Activated CD4-positive, alpha-beta T cell treated with anti-CD3 and anti-CD28 coated beads, Interleukin-2, amount 50 U/mL, for 16 hours (primary cell): ENCODE data around the gene CCDC85C.

Experiments used
- DNase-seq: peaks from one replicate; pipeline ENCODE4 v3.0.0-alpha.2; 2020

The CCDC85C gene

DNA sequence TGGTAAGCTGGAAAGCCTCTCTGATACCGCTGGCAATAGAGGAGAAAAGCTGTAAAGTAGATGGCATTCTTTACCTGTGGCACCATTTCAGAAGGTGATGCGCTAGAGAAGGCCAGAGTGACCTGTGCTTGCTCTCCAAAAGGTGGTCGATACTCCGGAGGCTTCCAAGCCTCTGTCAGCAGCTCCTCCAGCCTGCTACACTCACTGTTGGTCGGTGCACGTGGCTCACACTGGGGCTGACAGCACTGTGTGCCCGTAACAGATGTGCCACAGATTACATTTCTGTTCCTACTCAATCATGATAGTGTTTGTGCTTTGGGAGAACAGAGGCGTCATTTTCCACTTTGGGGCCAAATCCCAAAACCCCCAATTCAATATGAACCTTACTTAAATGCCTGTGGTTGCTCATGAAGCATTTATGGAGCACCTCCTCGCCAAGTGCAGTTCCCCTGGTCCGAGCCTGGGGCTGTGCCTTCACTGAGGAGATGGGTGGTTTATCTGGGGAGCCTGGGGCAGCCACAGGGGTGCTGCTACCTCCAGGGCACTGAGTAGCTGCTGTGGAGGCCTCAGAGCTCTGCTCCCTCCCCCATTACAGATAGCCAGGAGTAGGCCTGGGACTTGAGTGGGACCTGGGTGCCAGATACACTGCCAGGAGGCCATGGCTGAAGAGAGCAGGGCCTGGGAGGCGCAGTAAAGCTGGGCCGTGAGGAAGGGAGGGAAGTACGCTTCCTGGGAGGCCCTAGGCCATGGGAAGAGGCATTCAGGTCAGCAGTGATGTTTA lies 96.0 kb downstream of the CCDC85C start:
- no peak for DNase-seq

DNA sequence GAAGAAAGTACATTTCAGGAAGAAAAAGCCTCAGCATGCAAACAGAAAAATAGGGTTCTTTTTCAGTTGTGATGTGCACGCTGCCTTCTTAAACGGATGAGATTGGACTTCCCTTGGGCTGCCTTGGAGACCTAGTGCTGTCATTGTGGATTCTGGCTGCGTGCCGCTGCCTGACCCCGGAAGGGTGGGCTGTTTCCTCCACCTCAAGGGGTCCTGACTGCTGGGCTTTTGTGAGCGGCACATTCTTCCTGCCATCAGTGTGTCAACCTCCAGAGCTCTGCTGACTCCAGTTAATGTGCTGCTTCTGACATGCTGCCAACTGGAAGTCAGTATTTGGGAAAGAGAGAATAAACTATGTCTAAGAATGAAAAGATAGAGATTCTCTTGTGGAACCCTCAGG lies 97.7 kb downstream of the CCDC85C start:
- no peak for DNase-seq

- no peak for DNase-seq
These were observed 98.9 kb downstream of the CCDC85C start for GRCh38 chr14:99505089-99505488.

DNA sequence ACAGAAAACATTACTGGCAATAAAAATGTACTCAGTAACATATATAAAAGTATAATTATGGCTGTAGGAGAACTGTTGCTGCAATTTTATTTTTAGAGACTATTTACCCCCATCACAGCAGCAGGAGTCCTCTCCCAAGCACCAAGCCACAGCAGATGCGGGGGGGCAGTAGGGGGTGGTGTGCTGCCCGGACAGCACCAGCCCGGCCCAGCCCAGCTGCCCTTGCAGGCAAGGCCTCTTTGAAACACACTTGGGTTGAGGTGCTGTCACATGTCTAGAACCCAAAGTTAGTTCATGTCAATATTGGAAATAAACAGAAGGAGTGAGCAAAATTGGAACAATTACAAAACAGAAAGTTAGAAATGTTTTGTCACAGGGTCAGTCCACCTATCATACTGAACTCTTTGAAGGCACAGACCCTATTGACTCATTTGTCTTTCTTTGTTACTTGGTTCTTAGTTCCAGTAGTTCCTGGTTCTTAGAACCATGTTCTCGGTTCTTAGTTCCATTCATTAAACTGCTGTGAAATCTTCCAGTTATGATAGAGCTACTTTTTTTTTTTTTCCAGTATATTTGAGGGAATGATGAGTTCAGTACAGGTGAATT lies 100.1 kb downstream of the CCDC85C start:
- no peak for DNase-seq

DNA sequence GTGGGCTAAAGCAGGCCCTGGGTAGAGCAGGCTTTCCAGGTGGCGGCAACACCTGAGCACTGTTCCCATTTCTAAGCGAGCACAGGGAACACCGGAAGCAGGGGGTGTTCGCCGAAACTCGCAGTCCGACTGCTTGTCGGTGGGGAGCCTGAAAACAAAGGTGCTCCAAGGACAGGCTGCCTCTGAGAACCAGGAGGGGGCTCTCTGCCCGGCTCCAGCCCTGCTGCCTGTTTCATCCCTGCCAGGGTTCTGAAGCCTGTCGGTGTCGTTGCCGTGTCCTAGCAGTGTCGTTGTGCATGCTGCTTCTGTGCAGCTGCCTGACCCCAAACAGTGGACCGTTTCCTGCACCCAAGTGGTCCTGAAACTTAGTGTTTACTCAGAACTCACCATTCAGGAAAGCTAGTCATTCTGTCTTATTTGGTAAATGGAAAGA lies 101.0 kb downstream of the CCDC85C start:
- DNase-seq: no peak

GRCh38 chr14:99497894-99498293 lies 106.1 kb downstream of the CCDC85C start:
- no peak for DNase-seq

DNA sequence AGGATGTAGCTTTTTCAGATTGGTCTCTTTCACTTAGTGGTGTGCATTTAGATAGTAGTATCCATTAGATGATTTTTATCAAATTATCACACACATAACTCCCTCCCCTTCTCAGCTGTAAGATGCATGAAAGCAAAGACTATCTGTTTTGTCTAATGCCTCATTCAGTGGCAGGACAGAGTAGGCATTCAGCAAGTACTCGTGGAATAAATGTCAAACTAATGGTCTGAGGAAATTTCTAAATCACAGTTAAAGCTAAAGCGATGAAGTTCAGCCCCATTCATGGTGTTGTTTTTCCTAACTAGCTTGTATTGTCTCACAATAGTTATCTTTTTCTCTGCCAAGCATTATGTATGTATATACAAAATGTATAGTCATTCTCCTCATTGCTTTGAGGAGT lies 106.7 kb downstream of the CCDC85C start:
- DNase-seq: no peak

GRCh38 chr14:99484106-99484505 lies 119.9 kb downstream of the CCDC85C start:
- no peak for DNase-seq

DNA sequence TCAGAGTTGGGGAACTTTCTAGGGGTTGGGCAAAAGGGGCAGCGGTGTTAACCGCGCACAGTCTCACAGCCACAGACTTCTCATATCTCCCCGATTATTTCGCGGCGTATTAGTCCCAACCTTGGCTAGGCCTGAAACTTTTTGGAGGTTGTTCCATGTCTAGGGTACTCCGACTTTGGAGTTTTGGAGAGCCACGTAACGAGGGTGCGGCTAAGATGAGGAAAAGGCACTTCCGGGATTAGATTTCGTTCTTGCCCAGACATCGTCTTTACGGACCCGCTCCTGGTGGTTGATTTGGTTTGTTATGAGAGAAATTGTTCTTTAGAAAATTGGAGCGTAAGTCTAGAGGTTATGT lies 122.3 kb downstream of the CCDC85C start:
- DNase-seq: peak; percentile 33

- DNase-seq: peak; percentile 100
These were observed 122.9 kb downstream of the CCDC85C start, which contains the start of gene CCNK for GRCh38 chr14:99480917-99481744. Gene CCNK (plus strand): TSS chr14:99481409. CDS start chr14:99492678, 11,269 bp downstream.

- peak; percentile 29 for DNase-seq
These were observed 123.8 kb downstream of the CCDC85C start, which contains the start of gene SETD3 for GRCh38 chr14:99479906-99480869. Gene SETD3 (minus strand): TSS chr14:99480859. CDS start chr14:99465805, 15,054 bp downstream.

DNA sequence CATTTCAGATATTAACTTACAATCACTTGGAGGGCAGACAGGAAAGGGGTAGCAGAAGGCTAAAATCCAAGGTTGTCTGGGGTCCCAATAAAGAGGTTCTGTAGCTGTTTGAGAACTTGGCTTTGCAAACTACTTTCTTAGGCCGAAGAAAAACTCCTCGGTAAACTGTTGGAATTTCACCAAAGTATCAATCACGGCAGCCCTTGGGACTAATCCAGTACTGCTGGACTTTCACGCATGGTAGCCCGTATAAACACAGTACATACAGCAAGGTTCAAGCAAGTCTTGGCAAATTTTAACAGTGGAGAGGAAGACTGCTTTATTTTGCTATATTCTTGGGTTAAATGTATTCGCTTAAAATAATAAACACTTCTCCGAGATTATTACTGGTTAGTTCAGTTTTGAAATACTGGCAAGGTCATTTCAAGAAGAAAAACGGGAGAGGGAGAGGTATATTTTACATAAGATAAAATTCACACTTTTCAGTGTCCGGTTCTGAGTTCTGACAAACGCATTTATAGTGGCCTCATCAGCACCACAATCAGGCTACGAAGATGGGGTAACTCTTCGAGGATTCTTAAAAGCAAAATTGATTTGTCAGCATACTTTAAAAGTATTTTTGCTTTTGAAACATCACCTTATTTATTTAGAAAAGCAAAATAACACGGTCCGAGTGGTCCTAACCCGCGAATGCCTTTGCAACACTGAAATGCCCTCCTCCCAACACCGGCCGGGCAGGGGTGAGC lies 124.7 kb downstream of the CCDC85C start:
- no peak for DNase-seq

DNA sequence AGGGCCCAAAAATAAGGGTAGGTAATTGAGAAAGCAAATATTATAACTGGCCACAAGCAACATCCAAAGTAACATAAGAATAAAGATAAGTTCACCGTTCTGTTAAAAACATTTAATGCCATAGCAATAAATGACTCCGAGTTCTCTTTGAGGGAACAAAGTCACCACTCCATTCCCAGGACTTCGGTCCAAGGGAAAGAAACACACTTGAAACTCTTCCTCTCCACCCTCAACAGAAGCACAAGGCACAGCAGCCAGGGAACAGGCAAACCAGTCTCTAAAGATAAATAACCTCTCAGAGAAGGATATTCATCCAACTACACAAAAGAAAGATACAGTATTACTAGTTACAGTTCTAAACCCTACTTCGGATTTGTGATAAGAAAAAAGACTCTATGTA lies 125.9 kb downstream of the CCDC85C start:
- DNase-seq: no peak

DNA sequence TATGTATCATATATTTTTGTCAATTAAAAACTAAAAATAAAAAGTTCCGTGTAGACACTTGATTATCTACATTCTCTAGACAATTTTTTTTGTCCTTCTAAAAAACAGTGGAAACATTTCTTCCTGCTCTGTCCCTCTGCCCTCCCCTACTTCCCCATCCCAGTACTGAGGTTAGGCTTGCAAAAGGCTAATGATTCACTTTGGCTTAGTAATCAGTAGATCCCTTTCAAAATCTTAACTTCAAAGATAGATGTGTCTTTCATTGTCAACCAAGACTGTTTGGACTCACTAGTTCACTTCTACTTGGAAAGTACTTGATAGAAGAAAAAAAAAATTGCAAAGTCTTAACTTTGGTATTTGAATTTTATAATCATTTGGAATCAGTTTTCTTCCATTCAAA lies 127.1 kb downstream of the CCDC85C start:
- no peak for DNase-seq

- no peak for DNase-seq
These were observed 128.3 kb downstream of the CCDC85C start for GRCh38 chr14:99475660-99476059.

DNA sequence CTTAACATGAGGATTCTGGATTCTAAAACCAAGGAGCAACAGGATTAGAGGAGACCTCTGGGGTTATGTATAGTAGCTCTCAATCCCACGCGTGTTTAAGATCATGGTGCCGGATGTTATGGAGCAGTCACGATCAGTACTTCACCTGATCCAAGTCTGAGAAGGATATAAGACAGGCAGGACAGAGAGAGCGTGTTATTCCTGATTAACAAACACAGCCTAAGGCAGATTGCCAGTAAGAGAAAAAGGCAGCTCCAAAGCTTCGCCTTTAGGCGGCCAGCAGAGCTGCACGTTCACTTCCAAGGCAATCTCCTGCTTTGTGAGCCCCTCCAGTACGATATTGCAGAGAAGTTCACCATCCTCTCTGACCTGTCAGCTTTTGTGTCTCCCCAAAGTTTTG lies 128.8 kb downstream of the CCDC85C start:
- no peak for DNase-seq

DNA sequence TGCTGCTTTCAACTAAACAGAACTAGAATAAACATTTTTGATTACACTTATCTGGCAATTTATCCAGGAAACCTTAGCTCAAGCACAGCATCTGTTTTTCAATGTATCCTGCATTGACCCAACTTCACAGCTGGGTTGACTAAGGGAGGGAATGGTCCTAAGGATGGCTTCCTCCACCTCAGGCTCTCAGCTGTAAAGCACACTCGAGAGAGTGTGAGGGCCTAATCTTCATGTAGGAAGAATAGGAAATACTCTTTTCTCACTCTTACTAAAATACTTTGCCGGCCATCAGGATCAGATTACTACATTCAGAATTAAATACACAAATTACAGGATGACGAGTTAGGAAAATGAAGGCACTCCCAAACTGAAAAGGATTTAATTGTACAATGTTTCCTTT lies 130.5 kb downstream of the CCDC85C start:
- no peak for DNase-seq

- no peak for DNase-seq
These were observed 131.1 kb downstream of the CCDC85C start for GRCh38 chr14:99472937-99473336.

DNA sequence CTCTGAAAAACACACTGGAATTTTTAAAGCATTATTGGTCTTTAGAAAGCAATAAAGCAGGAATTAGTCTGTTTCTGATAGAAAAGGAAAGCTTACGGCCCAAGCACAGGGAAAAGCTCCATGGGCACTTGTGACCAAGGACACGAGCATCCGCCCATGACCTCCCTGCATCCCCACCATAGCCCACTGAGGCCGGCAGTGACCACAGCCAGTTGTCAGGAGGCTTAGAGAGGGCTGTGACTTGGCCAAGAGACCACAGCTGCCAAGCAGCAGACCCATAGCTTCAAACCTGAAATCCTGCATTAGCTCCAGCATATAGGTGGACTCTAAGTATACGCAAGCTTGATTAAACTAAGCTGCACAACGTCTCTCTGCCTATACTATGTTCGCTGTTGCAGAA lies 132.3 kb downstream of the CCDC85C start:
- DNase-seq: no peak

GRCh38 chr14:99468836-99469592 lies 135.0 kb downstream of the CCDC85C start:
- DNase-seq: no peak

- DNase-seq: no peak
These were observed 135.9 kb downstream of the CCDC85C start for GRCh38 chr14:99468081-99468480.
